ENCODE results near the gene TNFRSF19. TPM values are rescaled to one million over a fixed set of nuclear protein-coding genes. Genes with fewer than 3 reads are reported as not detected.

TNFRSF19 gene
- total RNA-seq, 2 experiments from 2014 or later, result 0.08 to 0.10 TPM

GRCh38 chr13:23557043-23557442 is 13.2 kb upstream of the TNFRSF19 start:
- no peak overlapping the region for H3K4me3 Mint-ChIP-seq
- POLR2A ChIA-PET, result no interaction called here
- DNase-seq, result no peak

GRCh38 chr13:23557733-23558132 is 12.5 kb upstream of the TNFRSF19 start:
- H3K9me3 Mint-ChIP-seq, result no peaks in the 10 kb centered on the region
- CTCF ChIA-PET, result no interaction called here
- H3K4me1 Mint-ChIP-seq, result no peaks in the 10 kb centered on the region
- POLR2A ChIA-PET, result no interaction called here
- H3K36me3 Mint-ChIP-seq (ENCODE audit: low read depth), result no peaks in the 10 kb centered on the region
- H3K27me3 Mint-ChIP-seq, result peaks cover 3% of the 10 kb centered on the region
- H3K27ac Mint-ChIP-seq, result no peak overlapping the region
- H3K4me3 Mint-ChIP-seq, result no peak overlapping the region
- DNase-seq, result no peak

More at GRCh38 chr13:23557043-23557442, 13.2 kb upstream of the TNFRSF19 start:
- no peak overlapping the region for H3K27ac Mint-ChIP-seq
- CTCF ChIA-PET, result no interaction called here
- peaks cover 5% of the 10 kb centered on the region for H3K27me3 Mint-ChIP-seq
- H3K4me1 Mint-ChIP-seq, result no peaks in the 10 kb centered on the region
- no peaks in the 10 kb centered on the region for H3K36me3 Mint-ChIP-seq (ENCODE audit: low read depth)
- H3K9me3 Mint-ChIP-seq, result no peaks in the 10 kb centered on the region

GRCh38 chr13:23558675-23559536 is 11.3 kb upstream of the TNFRSF19 start:
- no peak overlapping the region for H3K27ac Mint-ChIP-seq
- DNase-seq, result no peak
- H3K4me1 Mint-ChIP-seq, result no peaks in the 10 kb centered on the region
- H3K9me3 Mint-ChIP-seq, result no peaks in the 10 kb centered on the region
- H3K4me3 Mint-ChIP-seq, result no peak overlapping the region
- POLR2A ChIA-PET, result no interaction called here
- peaks cover 13% of the 10 kb centered on the region for H3K27me3 Mint-ChIP-seq
- no peaks in the 10 kb centered on the region for H3K36me3 Mint-ChIP-seq (ENCODE audit: low read depth)
- CTCF ChIA-PET, result no interaction called here

GRCh38 chr13:23560571-23561089 is 9.6 kb upstream of the TNFRSF19 start:
- H3K4me1 Mint-ChIP-seq, result no peaks in the 10 kb centered on the region
- H3K36me3 Mint-ChIP-seq (ENCODE audit: low read depth), result no peaks in the 10 kb centered on the region
- H3K9me3 Mint-ChIP-seq, result no peaks in the 10 kb centered on the region
- DNase-seq, result no peak
- POLR2A ChIA-PET, result no interaction called here
- H3K27me3 Mint-ChIP-seq, result peaks cover 13% of the 10 kb centered on the region
- H3K4me3 Mint-ChIP-seq, result no peak overlapping the region
- CTCF ChIA-PET, result no interaction called here
- H3K27ac Mint-ChIP-seq, result no peak overlapping the region

- H3K4me1 Mint-ChIP-seq, result no peaks in the 10 kb centered on the region
- H3K36me3 Mint-ChIP-seq (ENCODE audit: low read depth), result no peaks in the 10 kb centered on the region
- H3K4me3 Mint-ChIP-seq, result no peak overlapping the region
- no peaks in the 10 kb centered on the region for H3K9me3 Mint-ChIP-seq
- no peak overlapping the region for H3K27ac Mint-ChIP-seq
- DNase-seq, result no peak
- peaks cover 13% of the 10 kb centered on the region for H3K27me3 Mint-ChIP-seq
- CTCF ChIA-PET, result no interaction called here
- POLR2A ChIA-PET, result no interaction called here
These were observed 9.0 kb upstream of the TNFRSF19 start for GRCh38 chr13:23561261-23561660.

GRCh38 chr13:23563085-23563845 is 6.9 kb upstream of the TNFRSF19 start:
- H3K9me3 Mint-ChIP-seq, result no peaks in the 10 kb centered on the region
- POLR2A ChIA-PET, result interaction anchor here (0.5 kb wide), 1 partner anchor 77 kb away, joined by 3 read pairs; no protein-coding TSS in a partner anchor
- no peak overlapping the region for H3K27ac Mint-ChIP-seq
- H3K36me3 Mint-ChIP-seq (ENCODE audit: low read depth), result no peaks in the 10 kb centered on the region
- no peak overlapping the region for H3K4me3 Mint-ChIP-seq
- peaks cover 16% of the 10 kb centered on the region for H3K27me3 Mint-ChIP-seq
- no peak for DNase-seq
- H3K4me1 Mint-ChIP-seq, result no peaks in the 10 kb centered on the region
- CTCF ChIA-PET, result no interaction called here

- no peaks in the 10 kb centered on the region for H3K4me1 Mint-ChIP-seq
- DNase-seq, result no peak
- H3K36me3 Mint-ChIP-seq (ENCODE audit: low read depth), result no peaks in the 10 kb centered on the region
- no peaks in the 10 kb centered on the region for H3K9me3 Mint-ChIP-seq
- ChIA-PET CTCF (interaction anchor here (1.3 kb wide), 1 partner anchor 10 kb away, joined by 3 read pairs; no protein-coding TSS in a partner anchor), POLR2A (no interaction called here)
- no peak overlapping the region for H3K4me3 Mint-ChIP-seq
- H3K27me3 Mint-ChIP-seq, result peaks cover 48% of the 10 kb centered on the region
- no peak overlapping the region for H3K27ac Mint-ChIP-seq
These were observed 2.2 kb upstream of the TNFRSF19 start for GRCh38 chr13:23567906-23568460.

GRCh38 chr13:23570921-23571315 is 706 bp downstream of the TNFRSF19 start:
- CTCF ChIA-PET, result no interaction called here
- no peaks in the 10 kb centered on the region for H3K9me3 Mint-ChIP-seq
- H3K4me1 Mint-ChIP-seq, result no peaks in the 10 kb centered on the region
- H3K4me3 Mint-ChIP-seq, result no peak overlapping the region
- POLR2A ChIA-PET, result no interaction called here
- H3K27me3 Mint-ChIP-seq, result peaks cover 50% of the 10 kb centered on the region
- DNase-seq, result no peak
- H3K27ac Mint-ChIP-seq, result no peak overlapping the region
- H3K36me3 Mint-ChIP-seq (ENCODE audit: low read depth), result no peaks in the 10 kb centered on the region

GRCh38 chr13:23571431-23571830 is 1.2 kb downstream of the TNFRSF19 start:
- H3K9me3 Mint-ChIP-seq, result no peaks in the 10 kb centered on the region
- no peak overlapping the region for H3K4me3 Mint-ChIP-seq

GRCh38 chr13:23572836-23573235 is 2.6 kb downstream of the TNFRSF19 start:
- Mint-ChIP-seq H3K4me1 (peaks cover 4% of the 10 kb centered on the region), H3K36me3 (ENCODE audit: low read depth) (no peaks in the 10 kb centered on the region), H3K9me3 (no peaks in the 10 kb centered on the region), H3K27me3 (peaks cover 52% of the 10 kb centered on the region), H3K4me3 (no peak overlapping the region), H3K27ac (no peak overlapping the region)
- ChIA-PET CTCF (no interaction called here), POLR2A (no interaction called here)
- no peak for DNase-seq

More at GRCh38 chr13:23571431-23571830, 1.2 kb downstream of the TNFRSF19 start:
- H3K27me3 Mint-ChIP-seq, result peaks cover 50% of the 10 kb centered on the region
- no peaks in the 10 kb centered on the region for H3K4me1 Mint-ChIP-seq
- no peak overlapping the region for H3K27ac Mint-ChIP-seq
- no peak for DNase-seq
- CTCF ChIA-PET, result no interaction called here
- no peaks in the 10 kb centered on the region for H3K36me3 Mint-ChIP-seq (ENCODE audit: low read depth)
- POLR2A ChIA-PET, result no interaction called here

GRCh38 chr13:23574421-23575145 is 4.4 kb downstream of the TNFRSF19 start:
- ChIA-PET CTCF (no interaction called here), POLR2A (no interaction called here)
- no peak for DNase-seq
- Mint-ChIP-seq H3K9me3 (no peaks in the 10 kb centered on the region), H3K4me1 (peaks cover 12% of the 10 kb centered on the region), H3K27me3 (peaks cover 42% of the 10 kb centered on the region), H3K4me3 (no peak overlapping the region), H3K36me3 (ENCODE audit: low read depth) (no peaks in the 10 kb centered on the region), H3K27ac (no peak overlapping the region)

- Mint-ChIP-seq H3K9me3 (no peaks in the 10 kb centered on the region), H3K4me1 (peaks cover 20% of the 10 kb centered on the region), H3K4me3 (no peak overlapping the region), H3K27me3 (peaks cover 41% of the 10 kb centered on the region), H3K27ac (no peak overlapping the region), H3K36me3 (ENCODE audit: low read depth) (no peaks in the 10 kb centered on the region)
- ChIA-PET POLR2A (no interaction called here), CTCF (no interaction called here)
- DNase-seq, result no peak
These were observed 5.4 kb downstream of the TNFRSF19 start for GRCh38 chr13:23575632-23576031.
